ENCODE results near the gene CDC14A. TPM values are rescaled to one million over a fixed set of nuclear protein-coding genes. Genes with fewer than 3 reads are reported as not detected.
"Not testable (repeated sequence)": the region's sequence is repeated elsewhere in the genome, so short reads cannot be mapped to it uniquely, and the experiment has no call there.

The CDC14A gene
- total and polyA plus RNA-seq, 2 experiments from 2014 or later: 7.3 to 14.5 TPM

- Histone ChIP-seq H3K4me1 (ENCODE audit: insufficient read depth) (no peaks in the 10 kb centered on the region), H3K4me3 (no peak overlapping the region), H3K36me3 (replicated peaks; ENCODE audit: insufficient read depth, low read depth) (no peaks in the 10 kb centered on the region), H3K9me3 (ENCODE audit: low read depth) (no peaks in the 10 kb centered on the region), H3K27ac (no peak overlapping the region), H4K20me1 (ENCODE audit: insufficient read depth, poor library complexity, severe bottlenecking) (no peaks in the 10 kb centered on the region), H3K79me2 (peaks cover 59% of the 10 kb centered on the region), H3K27me3 (no peaks in the 10 kb centered on the region), H3K9me2 (replicated peaks; ENCODE audit: insufficient read depth) (no peaks in the 10 kb centered on the region), H2AFZ (no peak overlapping the region), H3K4me2 (no peak overlapping the region)
- no peak for DNase-seq (ENCODE audit: low spot score)
- 46% methylated on average over 3 of the region's 3 CpGs for WGBS (ENCODE audit: low lambda C conversion rate, missing lambda C conversion rate)
- no peak for TF ChIP-seq EZH2 (IDR thresholded peaks at IDR 0.05; ENCODE audit: borderline replicate concordance)
- TF ChIP-seq, protein P1, sequence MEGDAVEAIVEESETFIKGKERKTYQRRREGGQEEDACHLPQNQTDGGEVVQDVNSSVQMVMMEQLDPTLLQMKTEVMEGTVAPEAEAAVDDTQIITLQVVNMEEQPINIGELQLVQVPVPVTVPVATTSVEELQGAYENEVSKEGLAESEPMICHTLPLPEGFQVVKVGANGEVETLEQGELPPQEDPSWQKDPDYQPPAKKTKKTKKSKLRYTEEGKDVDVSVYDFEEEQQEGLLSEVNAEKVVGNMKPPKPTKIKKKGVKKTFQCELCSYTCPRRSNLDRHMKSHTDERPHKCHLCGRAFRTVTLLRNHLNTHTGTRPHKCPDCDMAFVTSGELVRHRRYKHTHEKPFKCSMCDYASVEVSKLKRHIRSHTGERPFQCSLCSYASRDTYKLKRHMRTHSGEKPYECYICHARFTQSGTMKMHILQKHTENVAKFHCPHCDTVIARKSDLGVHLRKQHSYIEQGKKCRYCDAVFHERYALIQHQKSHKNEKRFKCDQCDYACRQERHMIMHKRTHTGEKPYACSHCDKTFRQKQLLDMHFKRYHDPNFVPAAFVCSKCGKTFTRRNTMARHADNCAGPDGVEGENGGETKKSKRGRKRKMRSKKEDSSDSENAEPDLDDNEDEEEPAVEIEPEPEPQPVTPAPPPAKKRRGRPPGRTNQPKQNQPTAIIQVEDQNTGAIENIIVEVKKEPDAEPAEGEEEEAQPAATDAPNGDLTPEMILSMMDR (IDR thresholded peaks at IDR 0.05; ENCODE audit: poor library complexity): no peak
- no peak for TF ChIP-seq EZH2phosphoT487 (IDR thresholded peaks at IDR 0.05; ENCODE audit: low read depth, severe bottlenecking, unreplicated experiment)
These were observed 12.4 kb downstream of the CDC14A start for GRCh38 chr1:100364697-100365096.

GRCh38 chr1:100366209-100366525 is 13.9 kb downstream of the CDC14A start:
- H3K4me1 ChIP-seq (ENCODE audit: insufficient read depth): no peaks in the 10 kb centered on the region
- WGBS (ENCODE audit: low lambda C conversion rate, missing lambda C conversion rate): 86% methylated on average over 1 of the region's 1 CpG
- H3K27me3 ChIP-seq: no peaks in the 10 kb centered on the region
- no peak overlapping the region for H3K27ac ChIP-seq
- peaks cover 69% of the 10 kb centered on the region for H3K79me2 ChIP-seq
- DNase-seq (ENCODE audit: low spot score): no peak
- H4K20me1 ChIP-seq (ENCODE audit: insufficient read depth, poor library complexity, severe bottlenecking): no peaks in the 10 kb centered on the region
- H2AFZ ChIP-seq: no peak overlapping the region
- H3K4me2 ChIP-seq: no peak overlapping the region
- no peaks in the 10 kb centered on the region for H3K36me3 ChIP-seq (replicated peaks; ENCODE audit: insufficient read depth, low read depth)
- no peak overlapping the region for H3K4me3 ChIP-seq
- H3K9me3 ChIP-seq (ENCODE audit: low read depth): no peaks in the 10 kb centered on the region
- TF ChIP-seq EZH2 (IDR thresholded peaks at IDR 0.05; ENCODE audit: borderline replicate concordance) (no peak), EZH2phosphoT487 (IDR thresholded peaks at IDR 0.05; ENCODE audit: low read depth, severe bottlenecking, unreplicated experiment) (no peak)
- TF ChIP-seq, protein P1 (IDR thresholded peaks at IDR 0.05; ENCODE audit: poor library complexity): no peak
- H3K9me2 ChIP-seq (replicated peaks; ENCODE audit: insufficient read depth): no peaks in the 10 kb centered on the region

GRCh38 chr1:100369339-100369738 is 17.0 kb downstream of the CDC14A start:
- peaks cover 61% of the 10 kb centered on the region for H3K79me2 ChIP-seq
- H4K20me1 ChIP-seq (ENCODE audit: insufficient read depth, poor library complexity, severe bottlenecking); H3K9me3 ChIP-seq (ENCODE audit: low read depth); H3K36me3 ChIP-seq (replicated peaks; ENCODE audit: insufficient read depth, low read depth); H3K27me3 ChIP-seq; H3K4me1 ChIP-seq (ENCODE audit: insufficient read depth); H2AFZ ChIP-seq; H3K9me2 ChIP-seq (replicated peaks; ENCODE audit: insufficient read depth); H3K27ac ChIP-seq; DNase-seq (ENCODE audit: low spot score); H3K4me2 ChIP-seq; H3K4me3 ChIP-seq: not testable (repeated sequence)
- WGBS (ENCODE audit: low lambda C conversion rate, missing lambda C conversion rate): 95% methylated on average over 4 of the region's 4 CpGs

GRCh38 chr1:100373953-100374352 is 21.6 kb downstream of the CDC14A start:
- H2AFZ ChIP-seq; H4K20me1 ChIP-seq (ENCODE audit: insufficient read depth, poor library complexity, severe bottlenecking); H3K4me3 ChIP-seq; H3K4me2 ChIP-seq; H3K27me3 ChIP-seq; H3K27ac ChIP-seq; H3K9me2 ChIP-seq (replicated peaks; ENCODE audit: insufficient read depth); H3K36me3 ChIP-seq (replicated peaks; ENCODE audit: insufficient read depth, low read depth); H3K9me3 ChIP-seq (ENCODE audit: low read depth); DNase-seq (ENCODE audit: low spot score); H3K4me1 ChIP-seq (ENCODE audit: insufficient read depth): not testable (repeated sequence)
- 98% methylated on average over 3 of the region's 5 CpGs for WGBS (ENCODE audit: low lambda C conversion rate, missing lambda C conversion rate)
- H3K79me2 ChIP-seq: peaks cover 51% of the 10 kb centered on the region

DNA sequence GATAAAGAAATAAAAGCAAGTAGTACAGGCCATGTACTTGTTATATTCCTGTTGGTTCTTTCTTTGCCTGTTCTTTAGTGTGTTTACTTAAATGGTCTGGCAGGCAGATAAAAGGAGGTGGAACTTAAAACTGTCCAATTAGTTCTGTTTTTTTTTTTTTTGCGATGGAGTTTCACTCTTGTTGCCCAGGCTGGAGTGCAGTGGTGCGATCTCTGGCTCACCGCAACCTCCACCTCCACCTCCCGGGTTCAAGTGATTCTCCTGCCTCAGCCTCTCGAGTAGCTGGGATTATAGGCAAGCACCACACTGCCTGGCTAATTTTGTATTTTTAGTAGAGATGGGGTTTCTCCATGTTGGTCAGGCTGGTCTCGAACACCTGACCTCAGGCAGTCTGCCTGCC is 24.6 kb downstream of the CDC14A start:
- H3K4me2 ChIP-seq; H3K9me3 ChIP-seq (ENCODE audit: low read depth); H3K27me3 ChIP-seq; H2AFZ ChIP-seq; H3K4me3 ChIP-seq; DNase-seq (ENCODE audit: low spot score); H3K4me1 ChIP-seq (ENCODE audit: insufficient read depth); H3K9me2 ChIP-seq (replicated peaks; ENCODE audit: insufficient read depth); H3K27ac ChIP-seq; H3K36me3 ChIP-seq (replicated peaks; ENCODE audit: insufficient read depth, low read depth); H4K20me1 ChIP-seq (ENCODE audit: insufficient read depth, poor library complexity, severe bottlenecking): not testable (repeated sequence)
- WGBS (ENCODE audit: low lambda C conversion rate, missing lambda C conversion rate): 96% methylated on average over 6 of the region's 6 CpGs
- peaks cover 21% of the 10 kb centered on the region for H3K79me2 ChIP-seq

Data from hepatocyte (in vitro differentiated cells).